ENCODE measurements around the gene ZDHHC14.

DNA sequence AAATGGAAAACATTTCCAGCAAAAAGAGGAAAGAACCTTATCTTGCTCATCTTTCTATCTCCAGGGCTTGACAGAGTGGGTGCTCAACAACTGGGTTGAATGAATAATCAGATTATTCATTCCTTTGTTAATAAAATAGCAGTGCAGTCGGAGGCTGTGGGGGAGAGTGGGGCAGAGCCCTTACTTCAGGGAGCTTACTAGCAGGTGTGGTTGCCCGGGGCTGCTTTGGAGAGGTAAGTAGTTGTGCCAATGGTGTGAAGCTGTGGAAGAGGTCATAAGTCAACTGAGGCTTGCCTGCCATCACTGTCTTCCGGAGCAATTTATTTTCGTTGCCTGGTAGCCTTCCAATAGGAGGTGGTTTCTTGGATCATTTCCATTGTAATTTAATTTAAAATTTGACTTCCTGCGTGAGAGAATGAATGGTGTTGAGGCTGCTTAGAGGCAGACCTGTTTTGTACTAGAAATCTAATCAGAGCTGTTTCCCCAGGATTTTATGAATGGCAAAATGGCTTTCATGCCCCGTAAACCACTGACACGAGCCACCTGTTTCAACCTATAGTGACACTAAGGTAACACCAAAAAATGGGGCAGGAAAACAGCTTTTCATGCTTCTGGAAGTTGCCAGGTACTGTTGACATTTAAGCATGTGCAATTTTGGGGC, 51.4 kb downstream of the ZDHHC14 start:
- TF ChIP-seq, protein P1, sequence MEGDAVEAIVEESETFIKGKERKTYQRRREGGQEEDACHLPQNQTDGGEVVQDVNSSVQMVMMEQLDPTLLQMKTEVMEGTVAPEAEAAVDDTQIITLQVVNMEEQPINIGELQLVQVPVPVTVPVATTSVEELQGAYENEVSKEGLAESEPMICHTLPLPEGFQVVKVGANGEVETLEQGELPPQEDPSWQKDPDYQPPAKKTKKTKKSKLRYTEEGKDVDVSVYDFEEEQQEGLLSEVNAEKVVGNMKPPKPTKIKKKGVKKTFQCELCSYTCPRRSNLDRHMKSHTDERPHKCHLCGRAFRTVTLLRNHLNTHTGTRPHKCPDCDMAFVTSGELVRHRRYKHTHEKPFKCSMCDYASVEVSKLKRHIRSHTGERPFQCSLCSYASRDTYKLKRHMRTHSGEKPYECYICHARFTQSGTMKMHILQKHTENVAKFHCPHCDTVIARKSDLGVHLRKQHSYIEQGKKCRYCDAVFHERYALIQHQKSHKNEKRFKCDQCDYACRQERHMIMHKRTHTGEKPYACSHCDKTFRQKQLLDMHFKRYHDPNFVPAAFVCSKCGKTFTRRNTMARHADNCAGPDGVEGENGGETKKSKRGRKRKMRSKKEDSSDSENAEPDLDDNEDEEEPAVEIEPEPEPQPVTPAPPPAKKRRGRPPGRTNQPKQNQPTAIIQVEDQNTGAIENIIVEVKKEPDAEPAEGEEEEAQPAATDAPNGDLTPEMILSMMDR (IDR thresholded peaks at IDR 0.05), result no peak
- no peak for TF ChIP-seq POLR2AphosphoS5 (IDR thresholded peaks at IDR 0.05)
- TF ChIP-seq POLR2A (IDR thresholded peaks at IDR 0.05; ENCODE audit: low read depth), result no peak
